H54 (cell line): Measurements from ENCODE around the gene GLI3.
A peak's percentile ranks its signal among the peaks of the same experiment; 100 is the strongest.

Experiments used
- DNase-seq: peaks from one replicate; pipeline ENCODE4 v3.0.0; 2011; ENCODE audit warnings: low spot score, mixed read lengths; ENCODE audit not compliant: insufficient read length
- FAIRE-seq: peaks from 3 replicates; lab custom pipeline; 2011; peaks lifted over from hg19 to GRCh38; lab: Jason Lieb, UNC
- POLR2A ChIP-seq: IDR thresholded peaks from 2 replicates; pipeline ENCODE4 v1.6.1; 2011; ENCODE audit warnings: low read depth, mild to moderate bottlenecking, low read length

Gene GLI3

DNA sequence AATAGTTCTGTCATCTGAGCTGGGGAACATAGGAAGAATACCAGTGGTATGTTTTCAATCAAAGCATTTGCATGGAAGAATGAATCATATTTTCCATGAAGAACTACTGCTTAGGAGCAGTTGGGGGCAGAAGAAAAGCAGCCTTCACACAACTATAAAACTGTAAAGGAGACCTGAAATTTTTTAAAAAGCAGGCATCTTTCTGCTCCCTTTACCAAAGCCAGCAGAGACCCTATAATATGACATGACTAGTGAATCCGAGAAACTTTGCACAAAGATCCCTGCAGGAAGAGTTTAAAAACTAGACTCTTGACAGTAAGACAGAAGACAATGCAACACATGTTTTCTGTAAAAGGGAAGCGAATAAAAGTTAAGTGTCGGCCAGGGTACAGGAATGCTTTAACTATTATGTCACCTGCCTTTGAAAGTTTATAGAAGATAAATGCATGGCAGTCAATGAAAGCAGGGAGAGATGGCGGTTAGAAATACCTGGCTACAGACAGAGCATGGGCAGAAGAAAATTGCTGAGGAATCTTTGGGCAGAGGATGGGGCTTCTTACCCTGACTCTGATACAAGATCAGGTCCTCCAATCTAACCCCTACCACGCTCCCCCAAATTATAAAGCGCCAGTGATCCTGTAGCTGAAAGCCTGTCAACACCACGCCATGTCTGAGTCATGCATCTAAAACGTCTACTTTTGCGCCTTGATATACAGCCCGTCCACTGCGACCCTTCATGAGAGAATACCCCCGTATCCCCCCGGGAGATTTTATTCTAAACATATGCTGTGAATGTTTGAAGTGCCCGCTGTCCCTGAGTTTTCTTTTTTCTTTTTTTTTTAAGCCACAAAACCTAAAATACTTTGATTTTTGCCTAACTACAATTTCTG lies 93.1 kb downstream of the GLI3 start:
- DNase-seq, result no peak
- no peak for TF ChIP-seq POLR2A
- no peak for FAIRE-seq

GRCh38 chr7:42142089-42142488 lies 94.9 kb downstream of the GLI3 start:
- DNase-seq, result no peak
- TF ChIP-seq POLR2A, result no peak

GRCh38 chr7:42139751-42140150 lies 97.3 kb downstream of the GLI3 start:
- FAIRE-seq, result no peak
- no peak for TF ChIP-seq POLR2A
- no peak for DNase-seq

More at GRCh38 chr7:42142089-42142488, 94.9 kb downstream of the GLI3 start:
- FAIRE-seq, result no peak

GRCh38 chr7:42138691-42139090 lies 98.3 kb downstream of the GLI3 start:
- FAIRE-seq (no peak), DNase-seq (no peak)
- no peak for TF ChIP-seq POLR2A

GRCh38 chr7:42137941-42138340 lies 99.1 kb downstream of the GLI3 start:
- DNase-seq, result no peak
- no peak for FAIRE-seq

DNA sequence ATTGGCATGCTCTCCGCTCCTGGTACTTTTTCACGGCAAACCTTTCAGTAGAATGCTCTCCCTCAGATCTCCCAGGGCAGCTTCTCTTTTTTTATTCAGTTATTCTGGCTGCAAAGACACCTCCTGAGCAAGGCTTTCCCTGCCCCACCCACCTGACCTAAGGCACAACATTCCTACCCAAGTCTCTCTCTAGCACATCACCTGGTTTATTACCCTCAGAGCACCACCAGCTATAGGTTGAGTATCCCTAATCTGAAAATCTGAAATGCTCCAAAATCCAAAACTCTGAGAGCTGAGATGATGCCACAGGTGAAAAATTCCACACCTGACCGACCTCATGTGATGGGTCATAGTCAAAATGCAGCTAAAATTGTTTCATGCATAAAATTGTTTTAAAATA lies 99.6 kb downstream of the GLI3 start:
- no peak for TF ChIP-seq POLR2A
- no peak for DNase-seq
- no peak for FAIRE-seq

More at GRCh38 chr7:42137941-42138340, 99.1 kb downstream of the GLI3 start:
- no peak for TF ChIP-seq POLR2A

- FAIRE-seq (no peak), DNase-seq (no peak)
- no peak for TF ChIP-seq POLR2A
These were observed 101.3 kb downstream of the GLI3 start for GRCh38 chr7:42135728-42136127.

DNA sequence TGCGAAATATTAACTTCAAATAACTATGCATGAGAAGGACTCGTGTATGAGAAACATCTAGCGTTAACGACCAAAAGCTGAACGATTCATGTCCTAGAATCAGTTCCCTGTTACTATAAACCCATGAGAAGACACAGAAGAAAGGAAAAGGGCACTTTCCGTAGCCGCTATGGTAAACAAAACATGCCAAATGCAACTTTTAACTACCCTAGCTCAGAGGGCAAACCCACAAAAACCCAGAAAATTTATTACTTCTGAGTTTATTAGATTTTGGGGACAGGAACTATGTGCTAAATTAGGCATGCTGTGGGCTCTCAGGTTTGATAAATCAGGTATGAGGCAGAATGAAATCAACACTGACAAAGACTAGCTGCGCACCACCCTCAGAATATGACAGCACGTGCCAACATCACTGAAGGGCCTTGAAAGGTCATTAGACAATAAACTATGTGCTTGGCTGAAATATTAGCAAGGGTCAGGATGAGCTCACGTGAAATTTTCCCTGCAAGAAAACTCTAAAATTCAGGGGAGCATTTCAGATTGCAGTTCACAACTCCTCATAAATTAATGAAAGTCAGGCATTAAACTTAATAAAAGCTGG lies 102.6 kb downstream of the GLI3 start:
- TF ChIP-seq POLR2A, result no peak
- FAIRE-seq, result no peak
- DNase-seq, result no peak

DNA sequence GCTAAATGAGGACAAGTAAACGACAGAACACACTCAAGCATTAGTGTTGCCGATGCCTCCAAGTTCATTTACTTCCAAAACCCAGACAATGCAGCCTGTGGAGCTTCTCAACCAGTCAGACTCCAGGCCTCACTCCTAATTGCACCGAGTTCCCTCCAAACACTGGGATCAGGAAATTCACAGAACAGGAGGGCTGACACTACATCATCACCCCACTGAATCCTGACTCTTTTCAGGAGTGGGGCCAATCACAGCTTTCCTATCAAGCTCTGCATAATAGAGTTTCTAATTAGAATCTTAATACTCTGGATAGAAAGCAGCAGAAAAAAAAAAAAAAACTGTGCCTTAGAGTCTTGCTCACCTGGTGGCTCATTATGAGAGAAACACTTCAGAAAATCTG lies 103.7 kb downstream of the GLI3 start:
- TF ChIP-seq POLR2A, result no peak
- DNase-seq (no peak), FAIRE-seq (no peak)

DNA sequence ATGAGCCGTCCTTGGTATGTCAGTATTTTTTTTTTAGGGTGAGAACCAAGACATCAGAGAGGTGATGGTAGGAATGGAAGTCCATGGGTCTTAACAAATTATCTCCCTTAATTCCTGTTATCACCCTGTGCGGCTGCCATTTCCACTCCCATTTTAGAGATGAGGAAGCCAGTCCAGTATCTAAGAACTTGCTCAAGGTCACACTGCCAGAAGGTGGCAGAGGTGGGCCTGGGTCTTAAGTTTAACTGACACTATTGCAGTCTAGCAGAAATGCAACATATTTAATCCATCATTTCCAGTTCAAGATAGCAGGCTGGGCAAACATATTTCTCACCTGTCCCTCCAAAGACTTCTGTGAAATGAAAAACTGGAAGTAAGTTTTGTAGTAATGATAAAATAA lies 108.3 kb downstream of the GLI3 start:
- no peak for DNase-seq
- FAIRE-seq, result no peak
- no peak for TF ChIP-seq POLR2A

DNA sequence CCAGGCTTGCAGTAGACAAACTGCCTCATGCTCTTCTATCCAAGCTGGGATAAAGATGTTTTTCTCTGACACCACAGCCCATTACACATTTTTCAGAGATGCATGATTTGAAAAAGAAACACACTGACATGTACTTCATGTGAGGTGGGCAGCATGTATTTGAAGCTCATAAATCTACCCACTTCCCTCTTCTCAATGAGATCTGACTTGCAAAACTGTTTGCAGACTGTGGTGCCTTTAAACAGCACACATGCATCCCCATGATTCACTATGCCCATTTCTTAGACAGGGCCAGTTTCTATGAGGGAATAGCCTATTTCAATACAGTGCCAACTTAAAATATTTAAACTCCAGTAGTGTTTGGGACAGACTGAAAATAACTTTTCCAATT lies 109.8 kb downstream of the GLI3 start:
- TF ChIP-seq POLR2A, result no peak
- DNase-seq, result no peak
- peak; percentile 20 for FAIRE-seq

DNA sequence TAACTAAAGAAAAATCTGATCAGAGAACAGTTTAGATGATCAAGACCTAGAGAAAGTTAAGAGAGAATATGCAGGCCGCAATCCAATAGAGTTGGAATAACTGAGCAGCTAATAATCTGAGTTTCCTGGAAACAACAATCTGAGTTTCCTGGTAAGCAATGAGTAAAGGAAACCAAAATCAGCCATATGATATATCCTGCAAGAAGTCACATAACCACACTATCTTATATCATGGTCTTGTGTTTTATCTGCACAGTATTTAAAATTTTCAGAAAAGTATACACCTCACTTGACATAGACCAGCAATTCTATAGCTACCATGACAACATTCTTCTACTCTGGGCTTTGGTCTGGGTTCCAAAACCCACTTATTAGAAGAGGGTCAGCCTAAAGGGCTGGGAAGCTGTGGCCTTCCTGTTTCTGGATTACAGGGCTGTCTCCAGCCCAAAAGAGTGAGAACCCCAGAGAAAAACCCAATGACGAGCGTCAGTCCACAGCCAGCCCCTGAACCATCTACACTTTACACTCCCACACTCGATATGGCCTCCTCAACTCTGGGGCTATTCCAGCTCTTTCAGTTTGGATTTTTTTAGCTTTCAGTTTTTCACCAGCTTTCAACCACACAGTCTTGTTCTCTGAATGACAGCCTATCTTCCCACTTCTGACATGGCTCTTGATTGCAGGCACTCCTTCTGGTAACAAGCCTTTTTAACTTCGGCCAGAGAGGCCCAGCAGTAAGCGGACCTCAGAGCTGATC lies 110.4 kb downstream of the GLI3 start:
- DNase-seq, result no peak
- no peak for TF ChIP-seq POLR2A
- FAIRE-seq, result no peak

- TF ChIP-seq POLR2A, result no peak
- no peak for FAIRE-seq
- DNase-seq, result no peak
These were observed 111.7 kb downstream of the GLI3 start for GRCh38 chr7:42125321-42125720.

- no peak for DNase-seq
- no peak for TF ChIP-seq POLR2A
- FAIRE-seq, result no peak
These were observed 113.3 kb downstream of the GLI3 start for GRCh38 chr7:42123716-42124115.

DNA sequence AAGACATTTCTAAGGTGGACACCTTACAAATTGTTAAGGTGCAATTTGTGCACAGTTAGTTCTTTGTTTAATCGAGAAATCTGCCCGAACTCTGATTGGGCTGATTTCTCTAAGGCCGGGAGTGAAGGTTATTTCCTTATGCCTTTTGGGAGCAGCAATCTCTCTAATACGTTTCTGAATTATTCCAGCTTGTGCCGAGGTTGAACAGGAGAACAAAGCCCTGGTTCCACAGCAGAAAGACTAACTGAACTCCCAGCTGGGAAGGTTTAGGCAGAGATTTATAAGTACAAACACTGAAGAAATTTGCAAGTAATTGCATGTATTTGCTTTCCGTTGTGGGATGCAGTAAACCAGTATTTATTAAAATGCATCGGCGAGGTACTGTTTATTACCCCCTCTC lies 116.8 kb downstream of the GLI3 start:
- FAIRE-seq (no peak), DNase-seq (no peak)
- no peak for TF ChIP-seq POLR2A
